ENCODE results near the gene DIS3L.
"Not testable (repeated sequence)": the region's sequence is repeated elsewhere in the genome, so short reads cannot be mapped to it uniquely, and the experiment has no call there.

DIS3L gene

DNA sequence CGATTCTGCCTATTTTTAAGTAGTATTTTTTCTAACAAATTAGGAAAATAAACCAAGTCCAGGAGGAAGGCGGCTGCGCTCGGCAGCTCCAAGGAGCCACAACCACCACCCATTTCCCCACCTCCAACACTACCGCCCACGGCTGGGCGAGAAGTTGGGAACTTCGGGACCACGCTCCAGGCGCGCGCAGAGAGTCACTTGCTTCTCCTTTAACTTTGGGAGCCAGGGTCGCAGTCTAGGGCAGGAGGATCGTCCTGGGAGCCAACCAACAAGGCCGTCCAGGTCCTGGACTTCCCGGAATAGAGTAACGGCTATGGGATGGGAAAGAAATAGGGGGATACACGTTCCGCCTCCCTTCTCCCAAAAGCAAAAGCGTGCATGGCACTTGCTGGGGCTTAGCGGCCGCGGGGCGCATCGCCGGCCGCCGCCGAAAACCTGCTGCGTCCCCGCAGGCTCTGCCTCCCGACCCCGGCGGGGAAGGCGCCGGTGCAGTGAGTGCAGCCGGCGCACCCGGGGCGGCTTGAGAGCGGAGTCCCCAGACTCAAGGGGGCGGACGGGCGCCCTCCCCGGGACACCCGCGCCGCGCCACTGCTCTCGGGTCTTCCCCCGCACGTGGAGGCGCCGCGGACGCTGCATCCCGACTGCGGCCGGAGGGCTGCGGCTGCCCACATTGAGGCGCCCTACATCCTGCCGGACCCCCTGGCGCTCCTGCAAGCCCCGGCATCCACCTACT, 40.5 kb upstream of the DIS3L start:
- TF ChIP-seq, protein P1, sequence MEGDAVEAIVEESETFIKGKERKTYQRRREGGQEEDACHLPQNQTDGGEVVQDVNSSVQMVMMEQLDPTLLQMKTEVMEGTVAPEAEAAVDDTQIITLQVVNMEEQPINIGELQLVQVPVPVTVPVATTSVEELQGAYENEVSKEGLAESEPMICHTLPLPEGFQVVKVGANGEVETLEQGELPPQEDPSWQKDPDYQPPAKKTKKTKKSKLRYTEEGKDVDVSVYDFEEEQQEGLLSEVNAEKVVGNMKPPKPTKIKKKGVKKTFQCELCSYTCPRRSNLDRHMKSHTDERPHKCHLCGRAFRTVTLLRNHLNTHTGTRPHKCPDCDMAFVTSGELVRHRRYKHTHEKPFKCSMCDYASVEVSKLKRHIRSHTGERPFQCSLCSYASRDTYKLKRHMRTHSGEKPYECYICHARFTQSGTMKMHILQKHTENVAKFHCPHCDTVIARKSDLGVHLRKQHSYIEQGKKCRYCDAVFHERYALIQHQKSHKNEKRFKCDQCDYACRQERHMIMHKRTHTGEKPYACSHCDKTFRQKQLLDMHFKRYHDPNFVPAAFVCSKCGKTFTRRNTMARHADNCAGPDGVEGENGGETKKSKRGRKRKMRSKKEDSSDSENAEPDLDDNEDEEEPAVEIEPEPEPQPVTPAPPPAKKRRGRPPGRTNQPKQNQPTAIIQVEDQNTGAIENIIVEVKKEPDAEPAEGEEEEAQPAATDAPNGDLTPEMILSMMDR (IDR thresholded peaks at IDR 0.05; ENCODE audit: borderline replicate concordance, control extremely low read depth, extremely low read depth, insufficient read depth, missing control alignments): no peak
- DNase-seq (ENCODE audit: low spot score): peak; percentile 68
- in situ Hi-C loops (cut with MboI; ENCODE audit: low sequenced_read_pairs, unreplicated experiment): no loop called here

DNA sequence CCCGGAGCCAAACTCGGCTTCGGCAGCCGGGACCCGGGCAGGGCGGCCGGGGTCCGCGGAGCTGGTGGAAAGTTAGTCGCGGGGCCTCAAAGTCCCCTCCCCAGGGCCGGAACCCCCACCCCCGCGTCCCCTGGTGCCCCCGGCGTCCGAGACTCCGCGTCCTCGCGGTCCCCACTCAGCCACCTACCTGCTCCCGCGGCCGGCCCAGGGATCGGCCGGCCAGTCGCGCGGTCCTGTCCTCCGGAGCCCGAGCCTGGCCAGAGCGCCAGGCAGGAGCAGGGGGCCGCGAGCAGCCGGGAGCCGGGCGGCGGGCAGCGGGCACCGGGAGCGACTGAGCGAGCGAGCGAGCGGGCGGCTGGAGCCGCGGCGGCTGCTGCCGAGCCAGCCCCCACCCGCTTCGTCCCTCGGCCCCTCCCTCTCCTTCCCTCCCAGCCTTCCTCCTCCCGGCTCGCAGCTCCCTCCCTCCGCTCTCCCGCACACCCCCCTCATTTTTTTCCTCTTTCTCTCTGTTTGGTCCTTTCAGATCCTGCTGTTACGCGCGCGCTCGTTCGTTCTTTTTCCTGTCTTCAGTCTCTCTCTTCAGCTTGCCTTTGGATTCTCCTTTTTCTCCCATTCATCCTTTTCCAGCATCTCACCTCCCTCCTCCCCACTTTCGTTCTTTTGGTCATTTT, 39.8 kb upstream of the DIS3L start, which contains the start of gene MEGF11:
Gene MEGF11, minus strand, starts transcription at position 333 of the 671 bp plus-strand sequence. CDS start 125,347 bp downstream, outside the sequence.
- peak; percentile 53 for DNase-seq (ENCODE audit: low spot score)
- in situ Hi-C loops (cut with MboI; ENCODE audit: low sequenced_read_pairs, unreplicated experiment): no loop called here
- TF ChIP-seq, protein P1 (IDR thresholded peaks at IDR 0.05; ENCODE audit: borderline replicate concordance, control extremely low read depth, extremely low read depth, insufficient read depth, missing control alignments): no peak

DNA sequence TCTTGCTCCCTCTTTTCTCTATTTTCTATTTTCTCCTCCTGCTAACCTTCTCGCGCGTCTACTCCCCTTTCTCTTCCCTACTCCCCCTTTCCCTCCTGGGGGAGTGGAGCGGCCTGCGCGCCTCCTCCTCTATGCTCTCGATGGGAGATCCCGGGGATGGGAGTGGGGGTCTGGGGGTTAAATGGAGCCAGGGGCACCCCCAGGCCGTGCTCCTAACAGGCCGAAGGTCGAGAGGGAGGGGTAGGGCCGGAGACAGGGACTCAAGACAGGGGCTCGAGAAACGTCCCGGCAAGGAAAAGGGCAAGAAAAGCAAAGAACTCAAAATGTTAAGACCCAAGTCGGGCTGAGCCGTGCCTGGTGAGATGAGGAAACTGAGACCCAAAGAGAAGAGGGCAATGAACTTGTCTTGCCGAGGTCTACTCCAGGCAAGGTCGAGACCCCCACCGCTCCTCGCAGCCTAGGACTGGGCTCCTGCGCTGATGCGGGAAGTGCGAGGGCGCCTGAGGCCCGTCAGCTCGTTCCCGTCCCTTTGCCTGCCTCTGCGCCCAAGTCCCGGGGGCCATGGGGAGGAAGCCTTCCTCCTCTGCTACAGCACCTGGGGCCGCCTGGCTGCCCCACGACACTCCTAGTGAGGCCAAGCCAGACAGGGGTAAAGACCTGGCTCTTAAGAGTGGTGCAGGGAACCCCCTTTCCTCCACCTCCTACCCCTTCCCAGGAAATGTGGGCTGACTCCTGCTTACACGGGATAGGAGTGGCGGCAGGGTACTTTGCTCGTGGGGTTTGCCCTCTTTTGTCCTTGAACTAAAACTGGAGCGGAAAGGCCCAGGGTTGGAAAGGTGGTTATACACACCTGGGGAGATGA, 39.0 kb upstream of the DIS3L start:
- TF ChIP-seq, protein P1 (IDR thresholded peaks at IDR 0.05; ENCODE audit: borderline replicate concordance, control extremely low read depth, extremely low read depth, insufficient read depth, missing control alignments): no peak
- in situ Hi-C loops (cut with MboI; ENCODE audit: low sequenced_read_pairs, unreplicated experiment): no loop called here
- DNase-seq (ENCODE audit: low spot score): peak; percentile 36

DNA sequence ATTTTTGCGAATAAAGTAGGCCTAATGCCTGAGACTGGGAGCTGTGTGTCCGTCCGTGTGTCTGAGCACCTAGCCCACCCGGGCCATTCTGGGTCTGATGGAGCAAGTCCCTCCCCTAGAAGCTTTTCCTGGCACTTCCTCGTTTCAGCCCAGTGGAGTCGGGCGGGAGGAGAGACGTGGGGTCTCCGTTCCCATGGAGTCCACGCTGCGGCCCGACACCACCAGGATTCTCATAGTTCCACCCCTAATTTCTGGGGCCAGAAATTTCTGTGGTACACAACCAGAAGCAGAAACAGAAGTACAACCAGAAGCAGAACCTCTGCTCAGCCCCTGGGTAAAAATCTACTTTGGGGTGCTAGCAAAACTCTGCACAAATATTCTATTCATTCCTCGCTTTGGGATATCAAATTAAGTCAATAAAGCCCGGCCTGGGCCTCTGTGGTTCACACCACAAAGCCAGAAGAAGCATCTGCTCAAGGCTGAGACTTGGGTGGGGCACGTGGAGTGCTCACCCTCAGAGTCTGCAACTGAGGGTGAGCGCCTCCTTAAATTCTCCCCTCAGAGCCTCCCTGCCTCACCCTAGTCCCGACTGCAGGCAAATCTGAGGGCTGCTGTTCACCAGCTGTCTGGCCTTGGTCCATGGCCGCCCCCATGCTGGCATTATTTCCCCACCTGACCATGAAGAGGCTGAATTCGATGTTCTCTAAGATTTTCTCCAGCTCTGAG, 38.3 kb upstream of the DIS3L start:
- DNase-seq (ENCODE audit: low spot score): no peak
- TF ChIP-seq, protein P1 (IDR thresholded peaks at IDR 0.05; ENCODE audit: borderline replicate concordance, control extremely low read depth, extremely low read depth, insufficient read depth, missing control alignments): no peak
- in situ Hi-C loops (cut with MboI; ENCODE audit: low sequenced_read_pairs, unreplicated experiment): no loop called here

DNA sequence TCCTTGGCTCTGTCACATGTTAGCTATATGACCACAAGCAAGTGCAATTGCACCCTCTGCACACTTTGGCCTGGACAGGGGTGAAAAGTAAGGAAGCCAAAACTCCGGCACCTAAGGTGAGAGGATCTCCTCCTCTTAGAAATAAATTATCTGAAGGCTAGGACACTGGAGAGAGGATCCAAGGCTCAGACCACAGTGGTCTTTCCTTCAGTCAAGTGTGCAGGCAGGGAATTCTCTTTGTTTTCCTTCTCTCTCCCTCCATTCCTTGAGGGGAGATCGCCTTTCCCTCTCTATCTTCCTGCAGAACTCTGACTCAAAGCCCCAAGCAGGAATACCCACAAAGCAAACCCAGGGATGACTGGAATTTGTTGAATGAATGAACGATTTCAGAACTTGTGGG, 36.7 kb upstream of the DIS3L start:
- DNase-seq (ENCODE audit: low spot score): no peak
- TF ChIP-seq, protein P1 (IDR thresholded peaks at IDR 0.05; ENCODE audit: borderline replicate concordance, control extremely low read depth, extremely low read depth, insufficient read depth, missing control alignments): no peak
- in situ Hi-C loops (cut with MboI; ENCODE audit: low sequenced_read_pairs, unreplicated experiment): no loop called here

DNA sequence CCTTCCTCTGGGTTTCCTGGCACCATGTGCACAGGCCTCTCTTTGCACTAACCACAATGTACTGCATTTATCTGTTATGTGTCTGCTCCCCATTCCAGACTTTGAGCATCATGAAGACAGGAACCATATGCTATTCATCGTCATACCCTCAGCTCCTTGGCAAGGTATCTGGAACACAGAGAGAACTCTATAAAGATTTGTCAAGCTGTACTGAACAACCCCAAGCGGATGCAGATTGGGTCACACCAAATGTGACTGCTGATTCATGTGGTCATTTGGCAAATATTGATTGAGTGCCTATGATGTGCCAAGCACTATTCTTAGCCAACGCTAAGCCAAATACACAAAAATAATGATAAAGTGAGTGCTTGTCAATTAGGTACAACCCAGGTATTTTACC, 32.3 kb upstream of the DIS3L start:
- DNase-seq (ENCODE audit: low spot score): no peak
- in situ Hi-C loops (cut with MboI; ENCODE audit: low sequenced_read_pairs, unreplicated experiment): no loop called here
- TF ChIP-seq, protein P1 (IDR thresholded peaks at IDR 0.05; ENCODE audit: borderline replicate concordance, control extremely low read depth, extremely low read depth, insufficient read depth, missing control alignments): no peak

DNA sequence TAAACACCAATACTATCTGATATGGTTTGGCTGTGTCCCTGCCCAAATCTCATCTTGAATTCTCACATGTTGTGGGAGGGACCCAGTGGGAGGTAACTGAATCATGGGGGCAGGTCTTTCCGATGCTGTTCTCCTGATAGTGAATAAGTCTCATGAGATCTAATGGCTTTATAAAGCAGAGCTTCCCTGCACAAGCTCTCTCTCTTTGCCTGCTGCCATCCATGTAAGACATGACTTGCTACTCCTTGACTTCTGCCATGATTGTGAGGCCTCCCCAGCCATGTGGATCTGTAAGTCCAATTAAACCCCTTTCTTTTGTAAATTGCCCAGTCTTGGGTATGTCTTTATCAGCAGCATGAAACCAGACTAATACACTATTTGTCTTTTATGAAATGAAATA, 30.5 kb upstream of the DIS3L start:
- DNase-seq (ENCODE audit: low spot score); in situ Hi-C loops (cut with MboI; ENCODE audit: low sequenced_read_pairs, unreplicated experiment): not testable (repeated sequence)
